Activated naive CD8-positive, alpha-beta T cell (primary cell): Measurements from ENCODE around the gene SMPX.

ENCODE experiments used
- H3K27ac Mint-ChIP-seq: one replicate; pipeline ENCODE4 v1.8.0; 2021; ENCODE audit warnings: mixed read lengths
- H3K27me3 Mint-ChIP-seq: one replicate; pipeline ENCODE4 v1.8.0; 2021; ENCODE audit warnings: mixed read lengths
- H3K36me3 Mint-ChIP-seq: one replicate; pipeline ENCODE4 v1.8.0; 2021; ENCODE audit warnings: mixed read lengths
- H3K4me1 Mint-ChIP-seq: one replicate; pipeline ENCODE4 v1.8.0; 2021; ENCODE audit warnings: low read depth, mixed read lengths
- H3K4me3 Mint-ChIP-seq: one replicate; pipeline ENCODE4 v1.8.0; 2021; ENCODE audit warnings: mild to moderate bottlenecking, mixed read lengths
- H3K9me3 Mint-ChIP-seq: one replicate; pipeline ENCODE4 v1.8.0; 2021; ENCODE audit warnings: low read depth, mixed read lengths

The SMPX gene

DNA sequence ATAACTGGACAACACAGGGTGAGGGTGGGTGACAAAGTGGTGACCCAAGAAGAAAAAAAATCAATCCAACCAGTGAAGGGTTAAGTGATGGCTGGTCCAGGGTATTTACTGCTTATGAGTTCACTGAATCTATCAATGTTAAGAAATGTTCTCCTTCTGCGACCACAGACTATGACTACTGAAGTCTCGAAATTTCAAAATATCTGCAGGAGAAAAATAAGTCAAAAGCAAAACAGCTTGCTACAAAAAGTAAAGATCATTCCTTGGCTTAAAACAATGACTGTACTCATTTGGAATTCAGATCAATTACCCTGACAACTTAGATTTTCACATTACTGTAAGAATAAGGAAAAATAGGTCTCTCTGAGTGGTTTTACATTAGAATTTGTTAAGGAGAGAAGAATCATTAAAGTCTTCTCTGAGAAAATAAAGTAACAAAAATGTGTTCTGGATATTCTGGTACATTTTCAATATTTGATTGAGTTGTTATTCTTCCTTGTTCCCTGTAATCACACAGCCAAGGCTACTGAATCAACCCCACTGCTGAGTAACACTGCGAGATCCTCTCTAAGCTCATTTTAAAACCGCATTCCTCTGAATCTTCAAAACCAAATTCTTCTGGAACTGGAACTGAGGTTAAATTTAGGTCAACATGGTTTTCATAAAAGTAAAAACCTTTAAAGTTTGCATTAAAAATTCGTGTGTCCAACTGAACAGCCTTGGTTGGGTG lies 22.7 kb downstream of the SMPX start:
- Mint-ChIP-seq H3K27ac (no peak overlapping the region), H3K36me3 (no peaks in the 10 kb centered on the region), H3K4me1 (no peaks in the 10 kb centered on the region), H3K27me3 (no peaks in the 10 kb centered on the region), H3K9me3 (no peaks in the 10 kb centered on the region), H3K4me3 (no peak overlapping the region)

DNA sequence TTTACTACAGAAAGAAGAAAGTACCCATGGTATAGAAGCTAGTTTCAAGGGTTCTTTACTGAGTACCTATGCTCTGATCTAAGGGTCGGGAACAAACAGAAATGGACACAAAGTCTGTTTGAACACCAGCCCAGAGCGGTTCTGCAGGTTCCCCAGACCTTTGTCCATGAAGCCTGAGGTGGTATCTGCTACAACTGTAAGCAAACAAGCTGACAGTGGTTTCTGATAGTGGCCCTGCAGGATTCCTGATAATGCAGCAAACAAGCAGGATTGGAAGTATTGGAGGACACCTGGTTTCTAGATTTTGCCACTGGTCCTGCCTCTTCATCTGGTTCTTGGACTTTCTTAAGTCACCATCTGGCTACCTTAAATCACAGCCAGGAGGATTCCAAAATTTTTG lies 23.7 kb downstream of the SMPX start:
- Mint-ChIP-seq H3K27me3 (no peaks in the 10 kb centered on the region), H3K4me3 (no peak overlapping the region), H3K27ac (no peak overlapping the region), H3K9me3 (no peaks in the 10 kb centered on the region), H3K36me3 (no peaks in the 10 kb centered on the region), H3K4me1 (no peaks in the 10 kb centered on the region)

DNA sequence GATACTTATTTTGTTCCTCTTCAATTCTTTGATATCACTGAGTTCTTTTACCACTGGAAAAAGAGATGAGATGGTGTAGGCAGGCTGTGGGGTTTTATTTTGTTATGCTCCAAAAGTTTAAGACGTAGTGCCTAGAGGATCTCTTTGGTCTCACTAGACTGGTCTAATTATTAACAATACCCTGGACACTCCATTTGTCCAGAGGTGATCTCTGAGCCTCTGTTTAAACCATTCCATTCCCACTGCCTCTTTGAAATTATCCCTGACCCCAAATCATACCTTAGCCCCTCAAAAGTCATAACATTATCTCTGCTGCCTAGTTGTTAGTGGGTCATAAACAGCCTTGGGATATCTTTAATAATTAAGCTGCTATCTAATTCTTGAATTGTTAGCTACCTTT lies 24.2 kb downstream of the SMPX start:
- no peak overlapping the region for H3K27ac Mint-ChIP-seq
- no peaks in the 10 kb centered on the region for H3K36me3 Mint-ChIP-seq
- H3K4me3 Mint-ChIP-seq = no peak overlapping the region
- H3K9me3 Mint-ChIP-seq = no peaks in the 10 kb centered on the region
- H3K4me1 Mint-ChIP-seq = no peaks in the 10 kb centered on the region
- no peaks in the 10 kb centered on the region for H3K27me3 Mint-ChIP-seq

DNA sequence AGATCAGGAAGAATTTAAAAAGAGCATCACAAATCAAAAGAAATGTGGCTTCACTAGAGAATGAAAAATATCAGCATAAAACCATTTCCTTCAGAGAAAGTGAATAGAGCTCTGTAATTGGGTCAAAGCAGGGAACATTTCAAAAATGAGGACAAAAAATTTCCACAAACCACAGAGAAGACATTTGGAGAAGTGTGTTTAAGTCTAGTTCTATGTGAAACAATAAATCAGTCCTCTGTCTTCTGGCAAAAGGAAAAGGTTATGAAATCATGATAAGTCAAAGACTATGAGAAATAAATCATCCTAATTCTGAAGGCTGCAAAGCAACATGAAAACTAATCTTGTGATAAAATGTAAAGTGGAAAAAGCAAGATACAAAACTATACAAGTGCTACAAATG lies 27.9 kb downstream of the SMPX start:
- Mint-ChIP-seq H3K36me3 (no peaks in the 10 kb centered on the region), H3K27ac (no peak overlapping the region), H3K9me3 (no peaks in the 10 kb centered on the region), H3K4me1 (no peaks in the 10 kb centered on the region), H3K4me3 (no peak overlapping the region), H3K27me3 (no peaks in the 10 kb centered on the region)

DNA sequence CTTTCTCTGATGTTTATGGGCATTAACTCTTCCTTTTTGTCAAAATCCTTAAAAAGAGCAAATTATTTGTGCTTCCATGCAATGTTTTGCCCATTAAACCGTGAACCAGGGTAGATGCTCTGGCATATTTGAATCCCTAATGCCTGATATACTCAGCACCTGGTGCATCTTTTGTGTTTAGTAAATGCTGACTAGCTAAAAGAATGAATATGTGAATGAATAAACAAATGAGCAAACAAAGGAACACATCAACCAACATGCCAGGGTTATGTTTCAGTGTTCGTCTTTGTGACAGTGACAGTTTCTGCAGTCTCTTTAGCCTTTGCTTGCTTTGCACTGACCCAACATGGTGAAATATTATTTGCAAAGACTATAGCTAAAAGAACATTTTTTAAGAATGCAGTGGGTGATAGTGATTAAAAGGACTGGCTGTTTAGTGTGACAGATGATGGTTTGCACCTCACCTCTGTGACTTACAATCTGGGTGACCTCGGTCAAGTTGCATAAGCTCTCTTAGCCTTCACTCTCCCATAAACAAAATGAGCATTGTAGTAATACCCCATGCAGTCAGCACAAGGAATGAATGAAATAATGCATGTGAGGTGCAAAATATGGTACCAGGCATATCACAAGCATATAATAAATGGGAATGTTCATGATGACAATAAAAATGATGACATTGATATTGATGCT lies 29.5 kb downstream of the SMPX start:
- Mint-ChIP-seq H3K4me1 (no peaks in the 10 kb centered on the region), H3K36me3 (no peaks in the 10 kb centered on the region), H3K4me3 (no peak overlapping the region), H3K9me3 (no peaks in the 10 kb centered on the region), H3K27ac (no peak overlapping the region), H3K27me3 (no peaks in the 10 kb centered on the region)

DNA sequence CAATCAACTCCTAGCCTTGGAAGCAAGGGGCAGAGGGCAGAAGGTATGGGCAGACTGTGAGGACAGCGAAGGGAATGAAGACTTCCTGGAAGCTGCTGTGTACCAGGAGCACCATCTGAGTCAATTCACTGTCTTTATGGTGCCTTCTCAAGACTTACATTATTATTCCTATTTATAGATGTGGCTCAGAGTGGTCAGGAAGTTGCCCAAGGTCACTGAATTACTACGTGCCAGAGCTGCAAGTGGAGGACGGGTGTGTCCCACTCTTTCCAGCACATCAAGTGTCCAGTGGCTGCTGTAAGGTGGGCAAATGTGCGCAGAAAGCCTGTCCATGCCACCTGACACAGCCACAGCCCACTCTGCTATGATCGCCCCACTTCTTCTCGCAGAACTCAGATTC lies 32.0 kb downstream of the SMPX start:
- Mint-ChIP-seq H3K36me3 (no peaks in the 10 kb centered on the region), H3K27ac (no peak overlapping the region), H3K4me3 (no peak overlapping the region), H3K9me3 (no peaks in the 10 kb centered on the region), H3K27me3 (no peaks in the 10 kb centered on the region), H3K4me1 (no peaks in the 10 kb centered on the region)

DNA sequence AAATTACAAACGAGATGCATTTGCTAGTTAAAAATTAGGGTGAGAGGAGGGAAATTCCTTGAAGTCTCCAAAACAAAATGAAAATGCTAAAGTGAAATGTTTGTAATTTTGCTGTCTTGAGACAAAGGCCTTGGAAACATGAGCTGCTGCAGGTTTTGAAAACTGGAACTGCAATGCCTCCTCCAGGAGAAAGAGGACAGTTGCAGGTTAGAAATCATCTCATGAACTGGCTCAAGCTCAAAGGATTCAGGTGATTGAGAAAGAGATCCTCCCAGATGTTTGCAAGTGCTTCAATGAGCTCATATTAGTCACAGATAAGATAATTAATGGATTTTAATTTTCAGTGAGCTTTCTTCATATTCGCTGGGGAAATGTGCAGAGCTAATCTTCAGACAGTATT lies 32.4 kb downstream of the SMPX start:
- Mint-ChIP-seq H3K27me3 (no peaks in the 10 kb centered on the region), H3K4me3 (no peak overlapping the region), H3K36me3 (no peaks in the 10 kb centered on the region), H3K27ac (no peak overlapping the region), H3K9me3 (no peaks in the 10 kb centered on the region), H3K4me1 (no peaks in the 10 kb centered on the region)

DNA sequence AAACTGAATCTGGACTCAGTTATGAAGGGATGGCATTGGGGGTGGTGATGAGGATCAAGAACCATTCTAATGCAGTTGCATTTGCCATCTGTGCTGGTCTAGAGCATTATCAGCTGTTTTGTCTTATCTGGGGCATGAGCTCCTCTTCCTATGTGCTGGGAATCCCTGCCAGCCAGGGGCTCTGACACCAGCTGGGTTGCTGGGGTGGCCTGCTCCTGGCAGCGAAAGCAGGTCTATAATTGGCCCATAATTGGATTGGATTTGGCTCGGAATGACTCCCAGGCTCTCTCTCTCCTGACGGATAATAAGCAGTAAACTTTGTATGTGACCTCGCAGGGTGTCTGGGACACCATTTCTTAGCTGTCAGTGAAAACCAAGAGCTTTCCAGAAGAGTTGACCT lies 34.1 kb downstream of the SMPX start:
- H3K9me3 Mint-ChIP-seq = no peaks in the 10 kb centered on the region
- no peak overlapping the region for H3K27ac Mint-ChIP-seq
- H3K4me3 Mint-ChIP-seq = no peak overlapping the region
- no peaks in the 10 kb centered on the region for H3K36me3 Mint-ChIP-seq
- H3K4me1 Mint-ChIP-seq = no peaks in the 10 kb centered on the region
- H3K27me3 Mint-ChIP-seq = no peaks in the 10 kb centered on the region

DNA sequence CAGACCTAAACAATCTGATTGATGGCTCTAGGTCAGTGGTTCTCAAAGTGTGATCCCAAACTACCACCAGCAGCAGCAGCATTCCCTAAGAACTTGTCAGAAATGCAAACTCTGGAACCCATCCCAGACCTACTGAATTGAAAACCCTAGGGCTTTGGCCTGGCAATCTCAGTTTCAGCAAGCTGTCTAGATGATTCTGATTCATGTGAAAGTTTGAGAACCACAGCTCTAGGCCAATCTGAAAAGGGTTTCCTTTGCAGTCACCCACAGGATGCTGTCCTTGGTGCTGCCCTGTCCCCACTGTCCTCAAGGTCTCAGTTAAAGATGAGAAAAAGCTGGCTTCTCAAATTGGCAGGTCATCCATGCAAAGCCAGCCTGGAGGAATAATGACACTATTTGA lies 34.8 kb downstream of the SMPX start:
- Mint-ChIP-seq H3K27ac (no peak overlapping the region), H3K4me3 (no peak overlapping the region), H3K27me3 (no peaks in the 10 kb centered on the region), H3K36me3 (no peaks in the 10 kb centered on the region), H3K9me3 (no peaks in the 10 kb centered on the region), H3K4me1 (no peaks in the 10 kb centered on the region)

DNA sequence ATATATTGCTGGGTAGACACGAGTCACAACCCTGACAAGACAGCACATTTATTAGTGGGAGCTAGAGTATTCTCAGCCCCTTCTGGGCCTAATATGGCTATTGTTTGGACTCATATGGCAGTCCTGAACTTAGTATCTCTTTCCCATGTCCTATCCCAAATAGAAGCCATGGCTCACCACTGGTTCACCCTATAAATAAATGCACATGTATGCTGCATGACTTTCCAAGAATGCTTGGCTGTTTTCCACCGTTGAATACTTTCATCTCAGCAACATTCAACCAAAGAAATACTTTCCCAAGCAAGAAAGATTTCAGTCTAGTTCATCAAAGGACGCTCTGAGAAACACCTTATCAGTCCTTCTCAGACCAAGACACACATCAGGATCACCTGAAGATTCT lies 36.7 kb downstream of the SMPX start:
- Mint-ChIP-seq H3K27me3 (no peaks in the 10 kb centered on the region), H3K4me3 (no peak overlapping the region), H3K27ac (no peak overlapping the region), H3K4me1 (no peaks in the 10 kb centered on the region), H3K36me3 (no peaks in the 10 kb centered on the region), H3K9me3 (no peaks in the 10 kb centered on the region)

DNA sequence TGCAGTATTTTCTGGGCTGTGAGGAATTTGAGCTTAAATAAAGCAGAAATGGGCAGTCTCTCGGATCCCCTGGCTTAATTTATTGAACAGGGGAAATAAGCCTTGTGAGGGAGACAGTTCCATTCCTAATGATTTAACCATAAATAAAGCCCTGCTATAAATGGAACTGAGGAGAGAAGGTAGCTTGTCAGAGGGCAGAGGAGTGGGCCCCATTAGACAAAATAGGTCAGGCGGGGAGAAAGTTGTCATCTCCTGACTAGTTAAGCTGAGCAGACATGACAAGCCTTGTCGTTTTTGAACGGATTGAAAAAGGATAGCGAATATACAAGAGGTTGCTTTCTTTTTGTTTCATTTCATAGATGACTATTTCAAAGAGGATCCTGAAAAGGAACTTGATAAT lies 39.3 kb downstream of the SMPX start:
- Mint-ChIP-seq H3K27ac (no peak overlapping the region), H3K36me3 (no peaks in the 10 kb centered on the region), H3K9me3 (no peaks in the 10 kb centered on the region), H3K4me1 (no peaks in the 10 kb centered on the region), H3K4me3 (no peak overlapping the region), H3K27me3 (no peaks in the 10 kb centered on the region)

DNA sequence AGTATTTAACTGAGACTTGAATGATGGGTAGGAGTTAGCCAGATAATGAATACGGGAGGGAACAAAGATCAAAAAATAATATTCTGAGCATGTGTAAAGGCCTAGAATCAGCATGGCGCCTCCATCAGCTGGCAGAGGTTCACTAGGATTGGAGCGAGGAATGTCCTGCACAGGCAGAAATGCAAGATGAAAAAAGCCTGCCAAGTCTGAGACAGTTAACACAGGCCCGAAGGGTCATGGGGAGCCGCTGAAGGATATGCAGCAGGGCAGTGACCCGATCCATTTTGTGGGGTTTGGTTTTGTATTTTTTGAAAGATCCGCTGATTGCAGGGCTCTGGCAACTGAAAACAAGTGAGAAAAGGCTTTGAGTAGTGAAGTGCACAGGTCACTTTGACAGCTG lies 40.1 kb downstream of the SMPX start:
- no peak overlapping the region for H3K4me3 Mint-ChIP-seq
- H3K36me3 Mint-ChIP-seq = no peaks in the 10 kb centered on the region
- no peaks in the 10 kb centered on the region for H3K9me3 Mint-ChIP-seq
- no peaks in the 10 kb centered on the region for H3K4me1 Mint-ChIP-seq
- H3K27me3 Mint-ChIP-seq = no peaks in the 10 kb centered on the region
- no peak overlapping the region for H3K27ac Mint-ChIP-seq

DNA sequence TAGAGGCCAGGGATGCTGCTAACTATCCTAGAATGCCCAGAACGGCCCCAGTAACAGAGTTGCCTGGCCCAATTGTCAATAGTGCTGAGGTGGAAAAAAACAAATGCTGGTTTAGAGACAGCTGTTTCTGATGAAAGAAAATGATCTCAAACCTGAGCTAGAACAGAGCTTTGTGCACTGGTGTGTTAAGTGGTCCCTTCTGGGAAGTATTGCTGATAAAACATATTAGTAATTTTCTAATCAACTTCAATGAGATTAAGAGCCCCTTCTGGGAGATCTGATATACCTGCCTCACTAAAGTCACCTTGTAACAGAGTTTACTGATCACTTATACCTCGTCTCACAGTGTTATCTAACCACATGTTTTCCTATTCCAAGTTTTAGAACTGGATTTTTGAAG lies 42.1 kb downstream of the SMPX start:
- H3K27ac Mint-ChIP-seq = no peak overlapping the region
- no peaks in the 10 kb centered on the region for H3K36me3 Mint-ChIP-seq
- H3K4me3 Mint-ChIP-seq = no peak overlapping the region
- no peaks in the 10 kb centered on the region for H3K9me3 Mint-ChIP-seq
- H3K4me1 Mint-ChIP-seq = no peaks in the 10 kb centered on the region
- no peaks in the 10 kb centered on the region for H3K27me3 Mint-ChIP-seq

DNA sequence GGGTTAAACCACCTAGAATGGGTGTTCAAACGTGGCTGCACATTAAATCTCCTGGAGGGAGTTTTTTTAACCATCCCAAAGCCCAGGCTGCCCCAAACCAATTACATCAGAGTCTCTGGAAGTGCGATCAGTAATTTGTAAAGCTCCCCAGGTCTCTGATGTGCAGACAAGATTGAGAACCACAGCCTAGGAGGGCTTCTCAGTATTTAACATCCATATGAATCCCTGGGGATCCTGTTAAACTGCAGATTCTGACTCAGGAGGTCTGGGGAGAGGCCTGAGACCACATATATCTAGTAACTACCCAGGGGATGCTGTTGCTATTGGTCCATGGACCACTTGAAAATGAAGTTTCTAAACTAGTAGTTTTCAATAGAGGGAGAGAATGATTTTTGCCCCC lies 42.6 kb downstream of the SMPX start:
- no peaks in the 10 kb centered on the region for H3K9me3 Mint-ChIP-seq
- H3K4me3 Mint-ChIP-seq = no peak overlapping the region
- H3K4me1 Mint-ChIP-seq = no peaks in the 10 kb centered on the region

DNA sequence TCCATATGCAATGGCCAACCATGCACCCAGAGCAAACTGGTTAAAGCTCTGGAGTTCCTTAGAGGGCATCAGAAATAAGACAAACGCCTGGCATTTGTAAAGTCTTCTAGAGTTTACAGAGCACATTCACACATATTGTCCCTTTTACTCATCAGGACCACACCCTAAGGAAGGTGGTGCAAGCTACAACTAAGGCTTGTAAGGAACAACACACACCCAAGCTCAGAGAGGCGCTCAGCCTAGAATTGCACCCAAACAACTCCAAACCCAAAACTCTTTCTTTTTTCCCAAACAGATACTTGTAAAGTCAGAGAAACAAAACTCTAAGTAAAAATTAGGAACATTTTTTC lies 46.1 kb downstream of the SMPX start:
- no peaks in the 10 kb centered on the region for H3K27me3 Mint-ChIP-seq
- H3K27ac Mint-ChIP-seq = no peak overlapping the region
- no peaks in the 10 kb centered on the region for H3K36me3 Mint-ChIP-seq
- no peaks in the 10 kb centered on the region for H3K9me3 Mint-ChIP-seq
- no peak overlapping the region for H3K4me3 Mint-ChIP-seq
- H3K4me1 Mint-ChIP-seq = no peaks in the 10 kb centered on the region

More for the DNA sequence above, 42.6 kb downstream of the SMPX start:
- Mint-ChIP-seq H3K36me3 (no peaks in the 10 kb centered on the region), H3K27me3 (no peaks in the 10 kb centered on the region), H3K27ac (no peak overlapping the region)
